ENCODE data around the gene UTS2.

GRCh38 chr1:7805460-7805859 is 47.4 kb downstream of the UTS2 start:
- TF ChIP-seq POLR2A (IDR thresholded peaks at IDR 0.05; ENCODE audit: low read length) (no peak), GATA1 (IDR thresholded peaks at IDR 0.05; ENCODE audit: low read depth, low read length) (no peak)
